Glomerular endothelial cell (primary cell): ENCODE data around the gene ARMC3. TPM values are rescaled to one million over a fixed set of nuclear protein-coding genes. Genes with fewer than 3 reads are reported as not detected.
"Not testable (repeated sequence)": the region's sequence is repeated elsewhere in the genome, so short reads cannot be mapped to it uniquely, and the experiment has no call there.

ENCODE experiments used
- DNase-seq: peaks from one replicate; pipeline ENCODE4 v3.0.0-alpha.2; 2011; ENCODE audit warnings: low read depth, low spot score; ENCODE audit errors: extremely low read depth
- total RNA-seq: library from RNA; depleted of rRNA; stranded (reverse); fragments of >200 nt; gene quantifications from 2 replicates; pipeline ENCODE4 v1.2.3, GENCODE V29; 2015

The ARMC3 gene
- total RNA-seq, result not detected in 2 replicates

- DNase-seq, result no peak
Measured at GRCh38 chr10:22927661-22928403, at the start of gene ARMC3. ARMC3 (plus strand) TSS chr10:22928053; CDS start chr10:22931997, 3,944 bp downstream.

- no peak for DNase-seq
Measured at GRCh38 chr10:22891797-22892196, 36.1 kb upstream of the ARMC3 start.

- no peak for DNase-seq
Measured at GRCh38 chr10:22893781-22894180, 34.1 kb upstream of the ARMC3 start.

GRCh38 chr10:22894714-22895113 lies 33.1 kb upstream of the ARMC3 start:
- DNase-seq, result no peak

- DNase-seq, result no peak
Measured at GRCh38 chr10:22895252-22895651, 32.6 kb upstream of the ARMC3 start.

- DNase-seq, result no peak
Measured at GRCh38 chr10:22897371-22897770, 30.5 kb upstream of the ARMC3 start.

- DNase-seq, result no peak
Measured at GRCh38 chr10:22899307-22899706, 28.5 kb upstream of the ARMC3 start.

- DNase-seq, result no peak
Measured at GRCh38 chr10:22899775-22900174, 28.1 kb upstream of the ARMC3 start.

GRCh38 chr10:22900841-22901601 lies 26.8 kb upstream of the ARMC3 start:
- DNase-seq, result no peak

- DNase-seq, result not testable (repeated sequence)
Measured at GRCh38 chr10:22902147-22902546, 25.7 kb upstream of the ARMC3 start.

- DNase-seq, result no peak
Measured at GRCh38 chr10:22903694-22904093, 24.2 kb upstream of the ARMC3 start.

GRCh38 chr10:22906767-22907166 lies 21.1 kb upstream of the ARMC3 start:
- DNase-seq, result no peak

- DNase-seq, result no peak
Measured at GRCh38 chr10:22908837-22909236, 19.0 kb upstream of the ARMC3 start.

GRCh38 chr10:22909673-22910072 lies 18.2 kb upstream of the ARMC3 start:
- DNase-seq, result not testable (repeated sequence)

- no peak for DNase-seq
Measured at GRCh38 chr10:22911067-22911466, 16.8 kb upstream of the ARMC3 start.

GRCh38 chr10:22911889-22912762 lies 15.7 kb upstream of the ARMC3 start:
- peak; percentile 25 for DNase-seq

GRCh38 chr10:22912763-22913384 lies 15.0 kb upstream of the ARMC3 start:
- no peak for DNase-seq

- DNase-seq, result no peak
Measured at GRCh38 chr10:22913474-22914092, 14.3 kb upstream of the ARMC3 start.

- DNase-seq, result no peak
Measured at GRCh38 chr10:22915314-22915713, 12.5 kb upstream of the ARMC3 start.

- DNase-seq, result no peak
Measured at GRCh38 chr10:22925088-22925487, 2.8 kb upstream of the ARMC3 start.
